Posterior vena cava (tissue), 2 donors: ENCODE data around the gene ZNF692. TPM values are rescaled to one million over a fixed set of nuclear protein-coding genes. Genes with fewer than 3 reads are reported as not detected.

Source experiments
- microRNA-seq, 2 donors: library from miRNA; unstranded; fragments of <30 nt; microRNA quantifications; one replicate each; pipeline ENCODE4 v1.2.0, GENCODE V29; 2020 to 2021; ENCODE audit warnings: borderline microRNAs expressed in 2 of 2
- total RNA-seq, 2 donors: library from RNA; stranded (reverse); fragmentation: NEBNext Ultra II Directional; extraction: Animal tissue kit (Norgen Biotek cat#: 25700); gene quantifications; one replicate each; pipeline ENCODE4 v1.2.1, GENCODE V29; 2021
- donor health status: DM: yes; HTN: yes; CAD: no.
- donor health status: DM: yes; HTN: yes; CAD: no.

The ZNF692 gene
- total RNA-seq, 2 donors from 2014 or later: 14.7 to 17.6 TPM

Small RNAs within 50 kb of the gene (microRNA-seq; reads per million reads assigned to microRNA genes)
- gene MIR3124: 0.78 to 2.3 reads per million in 2 donors

Other genes starting within 250 kb of the ZNF692 start
- not detected for gene OR2T11, start 224.0 kb downstream of the ZNF692 start, total RNA-seq
- not detected for gene OR2T35, start 213.8 kb downstream of the ZNF692 start, total RNA-seq
- gene OR2T27, start 203.6 kb downstream of the ZNF692 start, total RNA-seq: not detected
- gene OR14I1, start 156.3 kb downstream of the ZNF692 start, total RNA-seq: not detected
- gene LYPD8, start 103.3 kb downstream of the ZNF692 start, total RNA-seq: not detected
- gene SH3BP5L, start 33.2 kb downstream of the ZNF692 start, total RNA-seq: 10 to 100 TPM; 17.5 to 18.4 TPM
- gene ZNF672, start 20.9 kb downstream of the ZNF692 start, total RNA-seq: 10 to 100 TPM; 17.6 to 23.4 TPM
- 1 to 10 TPM; 2.7 to 3.7 TPM for gene PGBD2, start 47.1 kb upstream of the ZNF692 start, total RNA-seq